Activated CD8-positive, alpha-beta T cell treated with anti-CD3 and anti-CD28 coated beads for 36 hours (primary cell): ENCODE data around the gene ITPR2. TPM values are rescaled to one million over a fixed set of nuclear protein-coding genes. Genes with fewer than 3 reads are reported as not detected.

Source experiments
- ATAC-seq: fragments of 200-7000 bp; cut with Tn5 transposase; one replicate; pipeline ENCODE4 v1.10.0; 2021; ENCODE audit warnings: mild to moderate bottlenecking, moderate library complexity
- CTCF ChIA-PET: fragments of 350-600 bp; sonication (Branson Sonifier 250); formaldehyde crosslinking; loops from one replicate; lab custom pipeline; 2021; ENCODE audit warnings: antibody characterized with exemption; lab: Charles Lee
- POLR2A ChIA-PET: fragments of 350-600 bp; sonication (Branson Sonifier 250); formaldehyde crosslinking; loops from one replicate; lab custom pipeline; 2021; ENCODE audit warnings: antibody characterized with exemption; lab: Charles Lee
- DNase-seq: peaks from one replicate; pipeline ENCODE4 v3.0.0-alpha.2; 2020
- H3K27ac Mint-ChIP-seq: one replicate; pipeline ENCODE4 v1.8.0; 2021; ENCODE audit warnings: mild to moderate bottlenecking, mixed read lengths
- H3K27me3 Mint-ChIP-seq: one replicate; pipeline ENCODE4 v1.8.0; 2021; ENCODE audit warnings: mixed read lengths
- H3K36me3 Mint-ChIP-seq: one replicate; pipeline ENCODE4 v1.8.0; 2021; ENCODE audit warnings: low read depth, mixed read lengths
- H3K4me1 Mint-ChIP-seq: one replicate; pipeline ENCODE4 v1.8.0; 2021; ENCODE audit warnings: low read depth, mixed read lengths
- H3K4me3 Mint-ChIP-seq: one replicate; pipeline ENCODE4 v1.8.0; 2021; ENCODE audit warnings: mild to moderate bottlenecking, moderate library complexity, mixed read lengths
- H3K9me3 Mint-ChIP-seq: one replicate; pipeline ENCODE4 v1.8.0; 2021; ENCODE audit warnings: mixed read lengths
- CTCF ChIP-seq: fragments of 200-600 bp; IDR thresholded peaks from one replicate; pipeline ENCODE4 v1.8.0; 2022; ENCODE audit warnings: antibody characterized with exemption, mild to moderate bottlenecking
- intact Hi-C: fragments of 100-400 bp; cut with micrococcal nuclease; formaldehyde crosslinking; loops from one replicate; pipeline ENCODE4 v1.10.0; 2022
- total RNA-seq, 2 experiments: library from RNA; stranded (reverse); gene quantifications; one replicate each; pipeline ENCODE4 v1.2.3, GENCODE V29; 2021

ITPR2 gene
- total RNA-seq, 2 experiments from 2014 or later: 38.9 to 41.2 TPM

DNA sequence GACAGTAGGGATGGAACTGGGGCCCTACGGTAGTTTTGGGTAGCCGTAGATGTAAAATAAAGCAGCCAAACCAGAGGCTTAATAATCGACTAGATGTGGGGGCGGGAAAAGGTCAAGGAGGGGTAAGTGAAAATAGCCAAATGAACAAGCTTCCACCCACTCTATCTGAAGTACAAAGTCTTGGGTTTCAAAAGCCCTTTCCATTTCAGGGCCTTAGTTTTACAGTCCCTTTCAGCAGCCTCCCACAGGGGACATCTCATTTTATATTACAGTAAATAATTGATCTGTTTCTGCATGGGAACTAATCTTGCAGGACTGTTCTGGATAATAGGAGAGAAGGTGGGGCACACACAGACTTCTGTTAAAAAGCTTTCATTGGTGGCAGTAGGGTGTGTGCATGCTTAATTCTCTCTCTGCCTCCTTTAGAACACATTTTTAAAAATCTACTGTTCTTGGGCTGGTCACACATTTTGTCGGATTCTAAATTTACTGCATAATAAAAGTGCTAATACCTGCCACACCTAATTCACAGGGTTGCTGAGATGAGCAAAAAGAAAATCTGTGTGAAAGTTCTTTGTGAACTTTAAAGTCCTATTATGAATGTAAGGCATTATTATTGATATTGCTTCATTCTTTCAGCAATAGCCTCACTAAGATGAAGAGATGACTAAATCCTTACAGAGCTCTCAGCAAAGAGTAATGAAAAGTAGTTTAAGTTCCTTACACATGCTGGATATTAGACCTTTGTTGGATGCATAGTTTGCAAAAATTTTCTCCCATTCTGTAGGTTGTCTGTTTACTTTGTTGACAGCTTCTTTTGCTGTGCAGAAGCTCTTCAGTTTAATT, 104.6 kb downstream of the ITPR2 start:
- ChIA-PET POLR2A (interaction anchor here (1.7 kb wide), 1 partner anchor 104 kb away, joined by 5 read pairs; no protein-coding TSS in a partner anchor), CTCF (interaction anchor here (1.7 kb wide), 1 partner anchor 70 kb away, joined by 3 read pairs; no protein-coding TSS in a partner anchor)
- intact Hi-C loops: loop anchor here (2.0 kb wide), 1 partner anchor 20 kb away; no protein-coding TSS in a partner anchor
- Mint-ChIP-seq H3K36me3 (peaks cover 32% of the 10 kb centered on the region), H3K27ac (peak overlapping the region; percentile 76), H3K4me1 (peaks cover 70% of the 10 kb centered on the region), H3K4me3 (peak overlapping the region; percentile 7), H3K27me3 (no peaks in the 10 kb centered on the region), H3K9me3 (no peaks in the 10 kb centered on the region)
- DNase-seq: peak; percentile 77
- no peak for TF ChIP-seq CTCF
- peak; percentile 75 for ATAC-seq

DNA sequence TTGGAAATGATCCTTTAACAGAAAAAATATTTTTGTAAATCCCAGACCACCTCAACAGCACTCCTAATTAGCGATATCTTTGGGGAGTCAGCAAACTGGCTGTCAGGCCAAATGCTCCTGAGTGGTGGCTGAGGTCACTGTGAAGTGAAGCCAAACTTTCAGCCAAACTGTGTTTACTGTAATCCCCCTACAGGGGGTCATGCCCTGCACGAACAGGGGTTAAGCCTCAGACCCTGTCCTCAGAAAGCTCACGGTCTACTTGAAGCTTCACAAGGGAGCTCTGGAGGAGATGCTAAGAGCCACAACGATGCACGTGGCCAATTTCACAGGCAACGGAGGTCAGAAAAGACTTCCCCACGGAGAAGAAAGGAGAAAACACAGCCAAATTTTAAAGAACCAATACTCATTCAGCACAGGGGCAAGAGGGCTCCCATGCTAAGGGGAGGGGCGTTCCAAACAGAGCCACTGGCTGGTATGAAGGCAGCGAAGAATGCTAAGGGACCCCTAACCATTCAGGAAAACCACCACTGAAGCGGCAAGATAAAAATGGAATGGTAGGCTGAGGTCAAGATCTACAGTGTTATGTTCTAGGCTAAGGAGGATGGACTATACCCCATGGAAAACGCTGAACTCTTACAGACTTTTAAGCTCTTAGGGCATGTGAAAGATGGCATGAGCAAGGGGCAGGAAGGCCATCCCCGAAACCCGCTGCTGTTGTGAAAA, 105.4 kb downstream of the ITPR2 start:
- intact Hi-C loops: loop anchor here (2.0 kb wide), 1 partner anchor 21 kb away; no protein-coding TSS in a partner anchor
- H3K4me3 Mint-ChIP-seq: peak overlapping the region; percentile 1
- peak; percentile 8 for ATAC-seq
- H3K27me3 Mint-ChIP-seq: no peaks in the 10 kb centered on the region
- peaks cover 69% of the 10 kb centered on the region for H3K4me1 Mint-ChIP-seq
- ChIA-PET POLR2A (interaction anchor here (1.7 kb wide), 1 partner anchor 104 kb away, joined by 5 read pairs; no protein-coding TSS in a partner anchor), CTCF (no interaction called here)
- H3K36me3 Mint-ChIP-seq: peaks cover 34% of the 10 kb centered on the region
- H3K9me3 Mint-ChIP-seq: no peaks in the 10 kb centered on the region
- peak overlapping the region; percentile 76 for H3K27ac Mint-ChIP-seq
- TF ChIP-seq CTCF: no peak
- no peak for DNase-seq

- DNase-seq: no peak
- Mint-ChIP-seq H3K36me3 (peaks cover 37% of the 10 kb centered on the region), H3K27ac (no peak overlapping the region), H3K27me3 (no peaks in the 10 kb centered on the region), H3K9me3 (no peaks in the 10 kb centered on the region), H3K4me1 (peaks cover 63% of the 10 kb centered on the region), H3K4me3 (no peak overlapping the region)
- TF ChIP-seq CTCF: no peak
- ATAC-seq: no peak
- CTCF ChIA-PET: no interaction called here
- POLR2A ChIA-PET: no interaction called here
- intact Hi-C loops: no loop called here
Measured at GRCh38 chr12:26726956-26727355, 106.0 kb downstream of the ITPR2 start.

- no peak for TF ChIP-seq CTCF
- Mint-ChIP-seq H3K9me3 (no peaks in the 10 kb centered on the region), H3K36me3 (peaks cover 31% of the 10 kb centered on the region), H3K4me3 (no peak overlapping the region), H3K4me1 (peaks cover 53% of the 10 kb centered on the region), H3K27me3 (no peaks in the 10 kb centered on the region), H3K27ac (no peak overlapping the region)
- ChIA-PET POLR2A (no interaction called here), CTCF (interaction anchor here (1.0 kb wide), 1 partner anchor 108 kb away, joined by 4 read pairs; no protein-coding TSS in a partner anchor)
- ATAC-seq: no peak
- intact Hi-C loops: no loop called here
- DNase-seq: no peak
Measured at GRCh38 chr12:26725276-26725916, 107.6 kb downstream of the ITPR2 start.
